DND-41 (cell line): Measurements from ENCODE around the gene CTSE.

ENCODE experiments used
- ATAC-seq: fragments of 200-7000 bp; cut with Tn5 transposase; 3 replicates; pipeline ENCODE4 v1.9.1; 2021; ENCODE audit warnings: low read depth; ENCODE audit not compliant: insufficient read depth
- DNase-seq: peaks from one replicate; pipeline ENCODE4 v3.0.0-alpha.2; 2020
- H2AFZ ChIP-seq: 2 replicates; pipeline ENCODE4 v1.6.0; 2012; ENCODE audit warnings: low read depth, low read length
- H3K27ac ChIP-seq: 2 replicates; pipeline ENCODE4 v1.5.1; 2012; ENCODE audit warnings: low read length, inconsistent platforms
- H3K27me3 ChIP-seq: fragments of 200-600 bp; sonication (generic); 2 replicates; pipeline ENCODE4 v1.6.0; 2012; ENCODE audit warnings: low read length, mild to moderate bottlenecking, inconsistent platforms; ENCODE audit not compliant: insufficient read depth, poor library complexity
- H3K36me3 ChIP-seq: 2 replicates; pipeline ENCODE4 v1.5.1; 2012; ENCODE audit warnings: low read length, inconsistent platforms; ENCODE audit not compliant: insufficient read depth
- H3K4me1 ChIP-seq: 2 replicates; pipeline ENCODE4 v1.5.1; 2012; ENCODE audit warnings: mild to moderate bottlenecking, low read length; ENCODE audit not compliant: insufficient read depth
- H3K4me2 ChIP-seq: 2 replicates; pipeline ENCODE4 v1.6.0; 2012; ENCODE audit warnings: mild to moderate bottlenecking, moderate library complexity, low read length, inconsistent platforms; ENCODE audit not compliant: insufficient read depth
- H3K4me3 ChIP-seq, 2 experiments: fragments of 200-600 bp in 1 of 2; shearing (Covaris generic) in 1 of 2; 2 replicates each; pipeline ENCODE4 v1.5.1; 2012 to 2016; ENCODE audit warnings: inconsistent platforms in 2 of 2, low read length in 2 of 2, mild to moderate bottlenecking in 2 of 2, low read depth in 1 of 2, moderate library complexity in 1 of 2
- H3K79me2 ChIP-seq: 2 replicates; pipeline ENCODE4 v1.6.0; 2012; ENCODE audit warnings: low read length, inconsistent platforms; ENCODE audit not compliant: insufficient read depth
- H3K9ac ChIP-seq: 2 replicates; pipeline ENCODE4 v1.6.0; 2012; ENCODE audit warnings: low read depth, mild to moderate bottlenecking, inconsistent platforms, low read length, moderate library complexity
- H3K9me3 ChIP-seq: 2 replicates; pipeline ENCODE4 v1.5.1; 2012; ENCODE audit warnings: low read length, moderate library complexity, mild to moderate bottlenecking, inconsistent platforms; ENCODE audit not compliant: insufficient read depth, severe bottlenecking
- H4K20me1 ChIP-seq: 2 replicates; pipeline ENCODE4 v1.6.0; 2012; ENCODE audit warnings: low read length; ENCODE audit not compliant: insufficient read depth
- CTCF ChIP-seq: IDR thresholded peaks from 2 replicates; pipeline ENCODE4 v1.5.1; 2012; ENCODE audit warnings: borderline replicate concordance, low read length, moderate library complexity, mild to moderate bottlenecking; ENCODE audit not compliant: poor library complexity, severe bottlenecking; ENCODE audit errors: extremely low read depth
- EZH2 ChIP-seq: IDR thresholded peaks from 3 replicates; pipeline ENCODE4 v1.6.1; 2012; ENCODE audit warnings: borderline replicate concordance, low read depth, mild to moderate bottlenecking, moderate library complexity, low read length, inconsistent platforms; ENCODE audit not compliant: severe bottlenecking

The CTSE gene

GRCh38 chr1:206029484-206029883 is 5.8 kb upstream of the CTSE start:
- Histone ChIP-seq H3K27me3 (peaks cover 38% of the 10 kb centered on the region), H2AFZ (no peak overlapping the region), H3K4me2 (no peak overlapping the region), H3K27ac (no peak overlapping the region), H3K9me3 (no peaks in the 10 kb centered on the region), H3K36me3 (no peaks in the 10 kb centered on the region), H3K9ac (no peak overlapping the region), H4K20me1 (no peaks in the 10 kb centered on the region), H3K4me3 (no peak overlapping the region), H3K4me1 (no peaks in the 10 kb centered on the region), H3K79me2 (no peaks in the 10 kb centered on the region)
- no peak for TF ChIP-seq EZH2
- no peak for TF ChIP-seq CTCF
- DNase-seq: no peak
- ATAC-seq: no peak

DNA sequence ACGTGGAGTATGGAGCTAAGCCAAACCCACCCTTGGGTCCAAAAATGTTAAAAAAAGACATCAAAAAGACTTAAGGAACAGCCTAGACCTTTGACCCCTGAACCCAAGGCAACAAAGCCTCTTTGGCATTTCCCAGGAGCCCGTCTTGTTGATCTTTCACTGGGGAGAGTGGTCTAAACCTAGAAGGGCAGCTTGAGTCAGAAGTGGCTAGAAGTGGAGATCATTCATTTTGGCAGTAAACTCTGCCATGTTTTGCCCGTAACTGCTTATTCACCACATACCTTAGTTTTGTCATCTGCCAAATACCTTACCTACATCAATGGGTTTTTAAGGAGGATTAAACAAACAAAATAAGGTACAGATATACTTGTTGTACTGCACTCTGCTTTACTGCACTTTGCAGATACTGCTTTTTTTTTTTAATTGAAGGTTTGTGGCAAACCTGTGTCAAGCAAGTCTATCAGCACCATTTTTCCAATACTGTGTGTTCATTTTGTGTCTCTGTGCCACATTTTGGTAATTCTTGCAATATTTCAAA is 1.7 kb upstream of the CTSE start:
- Histone ChIP-seq H3K4me3 (no peak overlapping the region), H3K9me3 (no peaks in the 10 kb centered on the region), H3K9ac (no peak overlapping the region), H3K27ac (no peak overlapping the region), H3K4me1 (no peaks in the 10 kb centered on the region), H2AFZ (no peak overlapping the region), H3K4me2 (no peak overlapping the region), H3K79me2 (no peaks in the 10 kb centered on the region), H3K36me3 (no peaks in the 10 kb centered on the region), H4K20me1 (no peaks in the 10 kb centered on the region), H3K27me3 (peaks cover 18% of the 10 kb centered on the region)
- no peak for DNase-seq
- ATAC-seq: no peak
- TF ChIP-seq EZH2 (no peak), CTCF (no peak)

GRCh38 chr1:206022766-206023165 is 929 bp downstream of the CTSE start:
- Histone ChIP-seq H2AFZ (no peak overlapping the region), H3K4me3 (no peak overlapping the region), H3K79me2 (no peaks in the 10 kb centered on the region), H3K4me2 (no peak overlapping the region), H3K27me3 (peaks cover 10% of the 10 kb centered on the region), H3K36me3 (no peaks in the 10 kb centered on the region), H3K4me1 (no peaks in the 10 kb centered on the region), H3K9ac (no peak overlapping the region), H4K20me1 (no peaks in the 10 kb centered on the region), H3K27ac (no peak overlapping the region), H3K9me3 (no peaks in the 10 kb centered on the region)
- DNase-seq (no peak), ATAC-seq (no peak)
- TF ChIP-seq EZH2 (no peak), CTCF (no peak)
